NCI-H2107 (cell line): Measurements from ENCODE around the gene MALSU1.
A peak's percentile ranks its signal among the peaks of the same experiment; 100 is the strongest.
"Not testable (repeated sequence)": the region's sequence is repeated elsewhere in the genome, so short reads cannot be mapped to it uniquely, and the experiment has no call there.

Experiments
- DNase-seq: peaks from one replicate; lab custom pipeline; 2025; lab: John Stamatoyannopoulos, UW

The MALSU1 gene

GRCh38 chr7:23285657-23286646 lies 13.2 kb upstream of the MALSU1 start:
- DNase-seq = no peak

GRCh38 chr7:23287612-23288011 lies 11.5 kb upstream of the MALSU1 start:
- DNase-seq = no peak

GRCh38 chr7:23290993-23291392 lies 8.1 kb upstream of the MALSU1 start:
- DNase-seq = no peak

GRCh38 chr7:23291957-23292560 lies 7.1 kb upstream of the MALSU1 start:
- no peak for DNase-seq

DNA sequence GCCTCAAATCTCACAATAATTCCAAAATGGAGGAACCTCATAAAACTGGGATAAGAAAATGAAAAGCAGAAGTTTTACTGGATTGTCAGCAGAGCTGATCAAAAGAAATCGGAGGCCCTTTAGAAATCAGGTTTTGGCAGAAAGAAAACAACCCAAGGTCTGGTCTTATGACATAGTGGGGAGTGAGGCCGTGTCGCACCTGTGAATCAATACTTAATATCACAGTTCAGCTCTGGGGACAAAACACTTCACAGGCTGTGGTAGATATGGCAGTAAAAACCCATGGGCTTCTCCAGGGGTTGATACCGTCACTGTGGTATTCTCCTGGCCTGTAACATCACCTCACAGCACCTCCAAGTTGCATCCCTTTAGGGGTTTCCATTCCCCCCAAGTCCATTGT lies 6.5 kb upstream of the MALSU1 start:
- no peak for DNase-seq

- DNase-seq = no peak
Measured at GRCh38 chr7:23293500-23294073, 5.6 kb upstream of the MALSU1 start.

DNA sequence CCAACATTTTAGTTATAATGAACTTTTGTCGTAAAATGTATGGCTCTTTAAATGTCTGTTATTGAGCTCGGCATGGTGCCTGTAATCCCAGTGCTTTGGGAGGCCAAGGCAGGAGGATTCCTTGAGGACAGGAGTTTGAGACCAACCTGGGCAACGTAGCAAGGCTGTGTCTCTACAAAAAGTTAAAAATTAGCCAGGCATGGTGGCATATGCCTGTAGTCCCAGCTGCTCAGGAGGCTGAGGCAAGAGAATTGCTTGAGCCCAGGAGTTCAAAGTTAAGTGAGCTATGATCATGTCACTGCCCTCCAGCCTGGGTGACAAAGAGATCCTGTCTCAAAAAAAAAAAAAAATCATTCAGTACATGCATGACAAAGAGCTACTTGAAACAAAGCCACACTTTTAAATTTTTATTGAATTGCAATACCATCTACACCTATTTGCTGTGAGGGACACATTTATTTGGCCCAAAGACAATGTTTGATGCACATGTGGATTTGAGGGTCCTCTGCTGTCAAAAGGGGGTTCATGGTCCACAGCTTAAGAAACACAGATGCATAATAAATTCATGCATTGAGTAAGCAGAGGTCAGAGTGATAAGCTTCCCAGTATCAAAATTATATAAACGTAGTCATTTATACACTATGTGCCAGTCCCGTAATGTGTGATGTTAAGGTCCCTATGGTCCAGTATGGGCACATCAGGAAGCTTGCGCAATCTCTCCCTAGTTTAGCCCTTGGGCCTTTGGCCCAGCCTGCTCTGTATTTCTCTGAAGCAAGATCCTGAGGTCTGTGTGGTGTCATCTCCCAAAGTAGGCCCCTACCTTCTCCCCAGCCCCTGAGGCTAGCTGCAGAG lies 4.4 kb upstream of the MALSU1 start:
- no peak for DNase-seq

- DNase-seq = no peak
Measured at GRCh38 chr7:23295401-23295697, 3.8 kb upstream of the MALSU1 start.

- no peak for DNase-seq
Measured at GRCh38 chr7:23298141-23298881, 828 bp upstream of the MALSU1 start.

DNA sequence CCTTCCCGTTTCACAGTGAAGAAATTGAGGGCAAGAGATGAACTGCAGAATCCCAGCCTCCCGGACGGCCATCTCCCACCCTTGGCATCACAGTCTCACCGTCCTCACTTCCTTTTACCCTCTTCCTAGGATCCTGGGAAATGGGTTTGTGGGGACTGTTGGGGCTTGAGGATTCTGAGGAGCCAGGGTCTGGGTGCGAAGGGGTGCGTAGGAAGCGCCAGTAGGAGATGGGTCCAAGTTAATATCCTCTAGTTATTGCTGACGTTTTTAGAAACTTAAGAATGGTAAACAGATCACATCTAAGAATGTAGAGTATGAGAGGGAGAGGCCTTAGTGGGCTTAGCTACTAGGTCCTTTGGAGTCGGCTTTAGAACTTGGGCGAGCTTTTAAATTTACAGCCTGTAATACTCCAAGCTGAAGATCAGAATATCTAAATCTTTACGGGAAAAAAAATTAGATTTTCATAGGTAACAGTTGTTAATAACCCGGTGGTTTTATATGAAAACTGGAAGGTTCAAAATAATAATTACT lies 696 bp downstream of the MALSU1 start:
- no peak for DNase-seq

GRCh38 chr7:23306936-23307521 lies 7.9 kb downstream of the MALSU1 start:
- no peak for DNase-seq

DNA sequence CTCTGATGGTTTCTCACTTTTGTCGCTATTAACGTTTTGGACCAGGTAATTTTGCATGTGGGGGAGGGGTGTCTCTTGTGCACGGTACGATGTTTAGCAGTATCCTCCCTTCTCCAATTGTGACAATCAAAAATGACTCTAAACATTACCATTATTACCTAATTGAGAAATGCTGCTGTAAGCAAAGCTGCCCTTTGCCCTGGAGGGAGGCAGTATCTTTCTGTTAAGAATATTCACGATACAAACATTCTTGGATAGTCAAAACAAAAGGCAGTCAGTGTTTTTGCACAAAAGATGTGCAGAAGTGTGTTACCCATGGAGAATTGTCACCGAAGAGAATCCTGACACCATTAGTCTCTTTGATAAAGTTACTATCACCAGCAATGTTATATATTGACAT lies 9.6 kb downstream of the MALSU1 start:
- no peak for DNase-seq

DNA sequence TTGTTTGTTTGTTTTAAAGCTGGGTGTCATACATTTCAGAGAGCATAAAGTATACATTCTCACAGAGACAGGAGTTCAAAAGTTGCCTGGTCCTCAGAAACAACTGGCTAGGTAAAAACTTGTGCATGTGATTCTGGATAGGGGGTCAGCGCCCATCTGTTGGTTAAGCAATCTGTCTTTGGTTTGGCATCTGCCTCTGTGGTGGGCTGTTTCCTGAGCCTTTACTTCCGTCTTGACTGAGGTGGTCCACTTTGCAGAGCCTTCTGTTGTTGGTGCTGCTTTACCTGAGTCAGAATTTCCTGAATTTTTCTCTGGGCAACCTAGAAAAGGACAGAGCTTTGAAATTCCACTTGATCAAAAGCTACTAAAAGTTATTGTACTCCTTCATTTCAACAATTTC lies 13.0 kb downstream of the MALSU1 start:
- DNase-seq = not testable (repeated sequence)

GRCh38 chr7:23315366-23315765 lies 16.2 kb downstream of the MALSU1 start:
- peak; percentile 41 for DNase-seq

DNA sequence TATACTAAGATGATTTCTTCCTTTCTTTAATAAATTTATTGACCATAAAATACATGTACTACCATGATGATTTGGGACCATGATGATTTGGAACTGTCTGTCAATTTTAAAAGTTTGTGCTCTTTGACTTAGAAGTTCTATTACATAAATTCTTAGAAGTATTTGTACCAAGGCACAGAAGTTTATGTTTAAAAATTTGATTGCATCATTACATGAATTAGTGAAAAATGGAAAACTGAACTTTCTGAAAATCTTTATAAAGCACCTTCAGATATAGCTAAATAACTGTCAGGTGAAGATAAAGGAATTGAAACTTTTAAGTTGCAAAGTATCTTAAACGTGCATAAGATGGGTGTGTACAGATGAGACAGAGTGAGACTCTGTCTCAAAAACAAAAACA lies 32.0 kb downstream of the MALSU1 start:
- DNase-seq = no peak

DNA sequence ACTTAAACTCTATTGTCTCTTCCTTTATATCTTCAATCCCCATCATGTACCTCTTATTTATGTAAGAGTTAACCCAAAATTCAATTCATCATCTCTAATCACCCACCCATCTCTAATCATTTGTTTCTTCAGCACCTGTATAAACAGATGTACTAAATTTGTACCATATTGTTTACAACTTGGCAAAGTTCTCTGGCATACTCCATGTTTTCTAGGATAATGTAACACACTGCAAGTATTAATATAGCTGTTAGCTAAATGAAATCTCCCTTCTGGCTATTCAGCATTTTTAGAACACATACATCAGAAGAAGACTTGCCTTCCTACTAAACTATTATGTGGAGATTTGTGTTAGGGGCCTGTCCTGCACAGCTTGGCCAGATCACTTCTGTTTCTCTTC lies 33.1 kb downstream of the MALSU1 start:
- DNase-seq = no peak

- DNase-seq = no peak
Measured at GRCh38 chr7:23332910-23333612, 33.9 kb downstream of the MALSU1 start.

GRCh38 chr7:23333671-23334246 lies 34.6 kb downstream of the MALSU1 start:
- no peak for DNase-seq

GRCh38 chr7:23334482-23335056 lies 35.4 kb downstream of the MALSU1 start:
- no peak for DNase-seq

GRCh38 chr7:23335136-23335535 lies 36.0 kb downstream of the MALSU1 start:
- DNase-seq = no peak
